A549 (cell line): ENCODE measurements around the gene APOBEC4. TPM values are rescaled to one million over a fixed set of nuclear protein-coding genes. Genes with fewer than 3 reads are reported as not detected.

Experiments used
- ATAC-seq, 2 experiments: fragments of 200-7000 bp in 1 of 2; fragments of >200 bp in 1 of 2; cut with Nextera tagmentation in 1 of 2; cut with Tn5 transposase in 1 of 2; 3 replicates each; pipeline versions ENCODE4 v1.8.0 to v1.9.1; 2018 to 2020; ENCODE audit warnings: mild to moderate bottlenecking in 1 of 2, moderate library complexity in 1 of 2
- CTCF ChIA-PET: fragments of 300-600 bp; sonication (Branson Sonifier 250); formaldehyde crosslinking; extraction: SDS; loops from one replicate; lab custom pipeline; 2021; ENCODE audit warnings: antibody characterized with exemption, inconsistent platforms; lab: Yijun Ruan, JAX
- POLR2A ChIA-PET: fragments of 350-600 bp; formaldehyde crosslinking; extraction: SDS; loops from one replicate; lab custom pipeline; 2021; ENCODE audit warnings: antibody characterized with exemption, inconsistent platforms; lab: Yijun Ruan, JAX
- DNase-seq, 2 experiments: peaks; one replicate each; pipeline versions ENCODE4 v3.0.0 to v3.0.0-alpha.2; 2011 to 2016; ENCODE audit warnings: low read depth in 1 of 2, low spot score in 1 of 2
- FAIRE-seq: peaks from 2 replicates; lab custom pipeline; 2011; peaks lifted over from hg19 to GRCh38; lab: Jason Lieb, UNC
- H3K27ac ChIP-seq, 2 experiments: fragments of >200 bp; sonication (Bioruptor Twin); formaldehyde crosslinking; 3 replicates each; pipeline ENCODE4 v1.5.1; 2016 to 2017
- H3K4me1 ChIP-seq: fragments of >200 bp; sonication (Bioruptor Twin); formaldehyde crosslinking; 3 replicates; pipeline ENCODE4 v1.6.1; 2016
- H3K4me2 ChIP-seq: fragments of >200 bp; sonication (Bioruptor Twin); formaldehyde crosslinking; 3 replicates; pipeline ENCODE4 v1.6.1; 2016
- H3K4me3 ChIP-seq: fragments of >200 bp; sonication (Bioruptor Twin); formaldehyde crosslinking; 3 replicates; pipeline ENCODE4 v1.5.1; 2016
- H3K9me3 ChIP-seq: fragments of >200 bp; sonication (Bioruptor Twin); formaldehyde crosslinking; 3 replicates; pipeline ENCODE4 v1.6.1; 2016
- CBX8 ChIP-seq: fragments of 200-600 bp; sonication (generic); IDR thresholded peaks from 2 replicates; pipeline ENCODE4 v1.6.1; 2016
- CHD4 ChIP-seq: fragments of 200-600 bp; sonication (generic); IDR thresholded peaks from 2 replicates; pipeline ENCODE4 v1.6.1; 2016; ENCODE audit warnings: antibody characterized with exemption, mild to moderate bottlenecking, borderline replicate concordance
- EHMT2 ChIP-seq: fragments of 200-600 bp; sonication (generic); IDR thresholded peaks from 2 replicates; pipeline ENCODE4 v1.6.1; 2016; ENCODE audit warnings: antibody characterized with exemption, low read depth, mild to moderate bottlenecking, moderate library complexity
- EP300 ChIP-seq, 2 experiments: fragments of >200 bp; sonication (Bioruptor Twin); formaldehyde crosslinking; IDR thresholded peaks; 2 replicates in 1 of 2; 3 replicates in 1 of 2; pipeline ENCODE4 v1.6.1; 2016 to 2017
- HEYL ChIP-seq: fragments of 250-450 bp; sonication (Bioruptor Pico); IDR thresholded peaks from 2 replicates; pipeline ENCODE4 v1.8.0; 2021; ENCODE audit warnings: mild to moderate bottlenecking, moderate library complexity
- HOXA7 ChIP-seq: fragments of 250-450 bp; sonication (Bioruptor Pico); IDR thresholded peaks from 2 replicates; pipeline ENCODE4 v1.5.0; 2020; ENCODE audit warnings: mild to moderate bottlenecking, moderate library complexity
- KDM1A ChIP-seq: fragments of 200-600 bp; sonication (generic); IDR thresholded peaks from 2 replicates; pipeline ENCODE4 v1.6.1; 2016; ENCODE audit warnings: low read depth, mild to moderate bottlenecking
- KDM5A ChIP-seq: fragments of 200-600 bp; sonication (generic); IDR thresholded peaks from 2 replicates; pipeline ENCODE4 v1.6.1; 2016; ENCODE audit warnings: antibody characterized with exemption, mild to moderate bottlenecking
- MAFK ChIP-seq: fragments of 450-650 bp; IDR thresholded peaks from 2 replicates; pipeline ENCODE4 v1.6.1; 2014; ENCODE audit not compliant: partially characterized antibody
- MAZ ChIP-seq: fragments of 150-350 bp; IDR thresholded peaks from 2 replicates; pipeline ENCODE4 v1.6.1; 2014; ENCODE audit warnings: antibody characterized with exemption, low read depth, low read length, borderline replicate concordance
- NFE2L2 ChIP-seq: fragments of 150-350 bp; conservative IDR thresholded peaks from 2 replicates; pipeline ENCODE4 v1.6.1; 2014; ENCODE audit warnings: low read length
- POLR2AphosphoS2 ChIP-seq: conservative IDR thresholded peaks from 2 replicates; pipeline ENCODE4 v1.6.1; 2012; ENCODE audit warnings: low read length, improper control_type of control experiment, inconsistent platforms
- TFCP2L1 ChIP-seq: fragments of 250-450 bp; sonication (Bioruptor Pico); IDR thresholded peaks from 2 replicates; pipeline ENCODE4 v1.5.0; 2021; ENCODE audit warnings: mild to moderate bottlenecking
- USF2 ChIP-seq: fragments of 450-650 bp; IDR thresholded peaks from 2 replicates; pipeline ENCODE4 v1.6.1; 2014; ENCODE audit warnings: antibody characterized with exemption
- ZFP36 ChIP-seq: fragments of 450-650 bp; IDR thresholded peaks from 2 replicates; pipeline ENCODE4 v1.6.1; 2014; ENCODE audit warnings: borderline replicate concordance; ENCODE audit not compliant: partially characterized antibody
- ZSCAN20 ChIP-seq: fragments of 250-450 bp; sonication (Bioruptor Pico); IDR thresholded peaks from 2 replicates; pipeline ENCODE4 v1.8.0; 2022; ENCODE audit warnings: mild to moderate bottlenecking, moderate library complexity
- WGBS: methylation state at CpG from one replicate; pipeline ENCODE4 v1.1.6; 2017; ENCODE audit errors: missing lambda C conversion rate; 5-methylcytosine and 5-hydroxymethylcytosine counted together
- polyA plus RNA-seq, 4 experiments: library from polyadenylated mRNA; depleted of rRNA in 3 of 4; stranded (reverse); fragments of >200 nt; fragmentation: RNase III in 1 of 4; extraction: RNeasy Plus Mini Kit Qiagen cat#74134 plus additional on column Dnase treatment in 1 of 4; gene quantifications; 2 replicates in 3 of 4; 3 replicates in 1 of 4; pipeline ENCODE4 v1.2.3, GENCODE V29; 2011 to 2017
- TF ChIP-seq, protein P1 (sequence below): fragments of 200-600 bp; sonication (generic); IDR thresholded peaks from 2 replicates; pipeline ENCODE4 v1.6.1; 2016; ENCODE audit warnings: antibody characterized with exemption, mild to moderate bottlenecking, moderate library complexity

APOBEC4 gene
- polyA plus RNA-seq, 2 of the 4 experiments (the other 2 are of a cell fraction) = not detected

DNA sequence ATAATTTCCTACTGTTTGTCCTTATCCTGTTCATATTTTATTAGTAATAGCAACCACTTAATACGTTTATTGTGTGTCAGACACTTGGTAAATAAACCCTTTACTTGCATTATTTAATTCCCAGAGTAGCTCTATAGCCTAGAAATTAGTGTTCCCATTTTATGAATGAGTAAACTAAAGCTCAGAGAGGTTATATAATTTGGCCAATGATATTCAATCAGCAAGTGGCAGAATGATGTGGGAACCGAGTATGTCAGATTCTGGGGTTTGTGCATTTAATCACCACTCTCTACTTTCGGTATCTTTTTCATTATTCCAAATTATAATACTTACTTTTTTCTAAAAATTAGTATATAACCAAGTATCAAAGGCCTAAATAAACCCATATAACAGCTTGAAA lies 10.9 kb downstream of the APOBEC4 start:
- FAIRE-seq (no peak), DNase-seq (no peak), ATAC-seq (no peak)
- no peaks in the 10 kb centered on the region for H3K4me1 ChIP-seq
- no peak for TF ChIP-seq MAFK
- no peak for TF ChIP-seq KDM5A
- TF ChIP-seq, protein P1, sequence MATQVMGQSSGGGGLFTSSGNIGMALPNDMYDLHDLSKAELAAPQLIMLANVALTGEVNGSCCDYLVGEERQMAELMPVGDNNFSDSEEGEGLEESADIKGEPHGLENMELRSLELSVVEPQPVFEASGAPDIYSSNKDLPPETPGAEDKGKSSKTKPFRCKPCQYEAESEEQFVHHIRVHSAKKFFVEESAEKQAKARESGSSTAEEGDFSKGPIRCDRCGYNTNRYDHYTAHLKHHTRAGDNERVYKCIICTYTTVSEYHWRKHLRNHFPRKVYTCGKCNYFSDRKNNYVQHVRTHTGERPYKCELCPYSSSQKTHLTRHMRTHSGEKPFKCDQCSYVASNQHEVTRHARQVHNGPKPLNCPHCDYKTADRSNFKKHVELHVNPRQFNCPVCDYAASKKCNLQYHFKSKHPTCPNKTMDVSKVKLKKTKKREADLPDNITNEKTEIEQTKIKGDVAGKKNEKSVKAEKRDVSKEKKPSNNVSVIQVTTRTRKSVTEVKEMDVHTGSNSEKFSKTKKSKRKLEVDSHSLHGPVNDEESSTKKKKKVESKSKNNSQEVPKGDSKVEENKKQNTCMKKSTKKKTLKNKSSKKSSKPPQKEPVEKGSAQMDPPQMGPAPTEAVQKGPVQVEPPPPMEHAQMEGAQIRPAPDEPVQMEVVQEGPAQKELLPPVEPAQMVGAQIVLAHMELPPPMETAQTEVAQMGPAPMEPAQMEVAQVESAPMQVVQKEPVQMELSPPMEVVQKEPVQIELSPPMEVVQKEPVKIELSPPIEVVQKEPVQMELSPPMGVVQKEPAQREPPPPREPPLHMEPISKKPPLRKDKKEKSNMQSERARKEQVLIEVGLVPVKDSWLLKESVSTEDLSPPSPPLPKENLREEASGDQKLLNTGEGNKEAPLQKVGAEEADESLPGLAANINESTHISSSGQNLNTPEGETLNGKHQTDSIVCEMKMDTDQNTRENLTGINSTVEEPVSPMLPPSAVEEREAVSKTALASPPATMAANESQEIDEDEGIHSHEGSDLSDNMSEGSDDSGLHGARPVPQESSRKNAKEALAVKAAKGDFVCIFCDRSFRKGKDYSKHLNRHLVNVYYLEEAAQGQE = no peak
- TF ChIP-seq MAZ = no peak
- no peak for TF ChIP-seq NFE2L2
- no peak for TF ChIP-seq ZSCAN20 (CRISPR knock-in tag)
- no peak for TF ChIP-seq USF2
- TF ChIP-seq HOXA7 (CRISPR knock-in tag) = no peak
- TF ChIP-seq CBX8 = no peak
- no peak for TF ChIP-seq CHD4
- no peak for TF ChIP-seq KDM1A
- no peak for TF ChIP-seq HEYL (CRISPR knock-in tag)
- ChIA-PET POLR2A (no interaction called here), CTCF (interaction anchor here (0.8 kb wide), 1 partner anchor 274 kb away, joined by 3 read pairs; no protein-coding TSS in a partner anchor)
- no peaks in the 10 kb centered on the region for H3K9me3 ChIP-seq
- 45% methylated on average over 3 of the region's 3 CpGs for WGBS
- no peak overlapping the region for H3K27ac ChIP-seq
- no peak overlapping the region for H3K4me3 ChIP-seq
- no peak overlapping the region for H3K4me2 ChIP-seq

DNA sequence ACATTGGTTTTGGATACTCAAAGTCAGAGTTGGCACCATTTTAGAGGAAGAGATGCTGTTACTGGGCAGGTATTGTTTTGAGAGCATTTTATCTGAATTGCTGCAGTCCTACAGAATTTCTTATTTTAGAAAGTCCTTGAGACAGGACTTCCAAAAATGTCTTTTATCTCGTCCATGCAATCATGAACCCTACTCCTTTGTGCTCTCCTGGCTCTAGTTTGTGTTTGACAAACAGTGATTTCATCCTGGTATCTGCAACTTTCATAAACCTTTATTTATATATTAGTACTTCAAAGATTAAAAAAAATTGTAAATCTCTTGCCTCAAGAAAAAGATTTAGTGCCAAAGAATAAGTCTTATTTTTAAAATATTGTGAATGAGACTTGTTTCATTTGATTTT lies 12.9 kb downstream of the APOBEC4 start:
- no peak for ATAC-seq
- ChIA-PET CTCF (interaction anchor here (2.4 kb wide), 1 partner anchor 16 kb away, joined by 5 read pairs; no protein-coding TSS in a partner anchor), POLR2A (no interaction called here)

DNA sequence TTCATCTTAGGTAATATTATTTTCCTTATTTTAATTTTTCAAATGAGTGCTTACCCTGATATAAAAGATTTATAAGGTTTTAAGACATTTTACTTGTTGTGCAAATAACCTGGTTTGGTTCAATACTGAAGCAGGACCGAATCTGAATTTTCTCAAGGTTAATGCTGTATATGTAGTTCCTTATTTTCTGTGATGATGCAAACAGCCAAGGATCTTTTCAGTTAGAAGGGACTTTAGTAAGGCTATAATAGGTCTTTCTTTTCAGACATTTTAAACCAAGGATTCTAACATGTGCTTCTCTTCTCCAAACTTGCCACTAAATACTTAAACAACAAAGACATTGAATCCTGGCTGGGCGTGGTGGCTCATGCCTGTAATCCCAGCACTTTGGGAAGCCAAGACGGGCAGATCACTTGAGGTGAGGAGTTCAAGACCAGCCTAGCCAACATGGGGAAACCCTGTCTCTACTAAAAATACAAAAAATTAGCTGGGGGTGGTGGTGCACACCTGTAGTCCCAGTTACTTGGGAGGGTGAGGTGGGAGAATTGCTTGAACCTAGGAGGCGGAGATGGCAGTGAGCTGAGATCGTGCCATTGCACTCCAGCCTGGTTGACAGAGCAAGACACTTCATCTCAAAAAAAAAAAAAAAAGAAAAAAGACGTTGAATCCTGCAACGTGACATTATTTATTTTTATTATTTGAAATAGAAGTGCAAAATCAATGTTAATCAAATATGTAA lies 14.3 kb downstream of the APOBEC4 start:
- H3K4me1 ChIP-seq = no peaks in the 10 kb centered on the region
- no peak for ATAC-seq
- ChIA-PET CTCF (interaction anchor here (0.6 to 2.4 kb wide), 2 partner anchors 17 to 285 kb away, joined by 4 to 5 read pairs; no protein-coding TSS in a partner anchor), POLR2A (no interaction called here)
- H3K4me3 ChIP-seq = no peak overlapping the region
- no peak overlapping the region for H3K27ac ChIP-seq
- 49% methylated on average over 7 of the region's 7 CpGs for WGBS
- H3K9me3 ChIP-seq = no peaks in the 10 kb centered on the region
- no peak for TF ChIP-seq POLR2AphosphoS2
- no peak for TF ChIP-seq EHMT2
- no peak overlapping the region for H3K4me2 ChIP-seq
- DNase-seq = no peak
- no peak for FAIRE-seq

More for the DNA sequence above, 12.9 kb downstream of the APOBEC4 start:
- Histone ChIP-seq H3K27ac (no peak overlapping the region), H3K4me1 (no peaks in the 10 kb centered on the region), H3K4me3 (no peak overlapping the region), H3K9me3 (no peaks in the 10 kb centered on the region), H3K4me2 (peak overlapping the region; percentile 14; the same call in 1 of the 3 replicates)
- TF ChIP-seq EP300 (IDR thresholded peaks at IDR 0.05) = no peak
- TF ChIP-seq TFCP2L1 (CRISPR knock-in tag) = no peak
- TF ChIP-seq ZFP36 = no peak
- DNase-seq (no peak), FAIRE-seq (no peak)
- 2% methylated on average over 1 of the region's 1 CpG for WGBS
